GM23248 (cell line): ENCODE data around the gene MCRS1.

Experiments
- EZH2 ChIP-seq: fragments of 200-600 bp; sonication (generic); IDR thresholded peaks from 2 replicates; pipeline ENCODE4 v1.6.1; 2018; ENCODE audit warnings: antibody characterized with exemption, mild to moderate bottlenecking; ENCODE audit not compliant: insufficient read depth, poor library complexity, severe bottlenecking
- EZH2phosphoT487 ChIP-seq: fragments of 200-600 bp; sonication (generic); IDR thresholded peaks from 2 replicates; pipeline ENCODE4 v1.6.1; 2018; ENCODE audit warnings: antibody characterized with exemption, moderate library complexity, mild to moderate bottlenecking, low read depth; ENCODE audit not compliant: insufficient read depth

DNA sequence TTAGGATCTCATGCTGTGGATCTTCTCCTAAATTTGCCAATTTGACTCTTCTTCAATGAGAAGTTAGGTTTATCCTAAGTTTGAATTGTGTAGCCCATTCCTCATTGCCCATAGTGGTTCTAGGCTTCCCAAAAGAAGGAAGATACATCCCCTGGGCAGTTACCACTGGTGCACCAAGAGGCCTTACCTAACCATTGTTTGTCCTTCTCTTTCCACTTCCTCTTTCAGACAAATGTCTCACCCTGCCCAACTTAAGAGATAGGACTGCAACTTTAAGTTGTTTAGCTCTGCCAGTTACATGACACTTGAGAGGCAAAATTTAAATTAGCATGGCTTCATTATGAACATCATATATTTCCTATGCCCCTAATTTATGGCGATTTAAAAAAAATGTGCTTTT, 38.5 kb downstream of the MCRS1 start:
- TF ChIP-seq EZH2phosphoT487 (no peak), EZH2 (no peak)
